Spleen (tissue), 11 donors: Measurements from ENCODE around the gene DTNA. TPM values are rescaled to one million over a fixed set of nuclear protein-coding genes. Genes with fewer than 3 reads are reported as not detected.

Experiments used
- DNase-seq: peaks from one replicate; pipeline ENCODE4 v3.0.0-alpha.2; 2020
- H3K27ac ChIP-seq, 8 donors: fragments of 200-600 bp; sonication (generic) in 7 of 8; 1 replicate in 4 of 8; 2 replicates in 4 of 8; pipeline versions ENCODE4 v1.5.0 to v1.8.0; 2016 to 2021; ENCODE audit warnings: inconsistent platforms in 4 of 8, mild to moderate bottlenecking in 4 of 8, moderate library complexity in 1 of 8
- H3K27me3 ChIP-seq, 7 donors: fragments of 200-600 bp; sonication (generic) in 6 of 7; replicated peaks in 1 of 7; 1 replicate in 4 of 7; 2 replicates in 3 of 7; pipeline versions ENCODE4 v1.5.0 to v1.8.0; 2016 to 2021; ENCODE audit warnings: inconsistent platforms in 3 of 7, mild to moderate bottlenecking in 1 of 7
- H3K36me3 ChIP-seq, 6 donors: fragments of 200-600 bp; sonication (generic) in 5 of 6; 1 replicate in 4 of 6; 2 replicates in 2 of 6; pipeline versions ENCODE4 v1.5.0 to v1.8.0; 2016 to 2021; ENCODE audit warnings: inconsistent platforms in 2 of 6
- H3K4me1 ChIP-seq, 6 donors: fragments of 200-600 bp; sonication (generic) in 5 of 6; 1 replicate in 3 of 6; 2 replicates in 3 of 6; pipeline versions ENCODE4 v1.5.0 to v1.8.0; 2016 to 2021; ENCODE audit warnings: inconsistent platforms in 3 of 6
- H3K4me3 ChIP-seq, 8 donors: fragments of 200-600 bp; sonication (generic) in 7 of 8; 1 replicate in 4 of 8; 2 replicates in 4 of 8; pipeline versions ENCODE4 v1.5.0 to v1.8.0; 2016 to 2021; ENCODE audit warnings: inconsistent platforms in 4 of 8, mild to moderate bottlenecking in 4 of 8, moderate library complexity in 2 of 8
- H3K9me3 ChIP-seq, 8 donors: fragments of 200-600 bp; sonication (generic) in 7 of 8; 1 replicate in 4 of 8; 2 replicates in 4 of 8; pipeline versions ENCODE4 v1.5.0 to v1.8.0; 2016 to 2021; ENCODE audit warnings: inconsistent platforms in 4 of 8
- POLR2A ChIP-seq, 3 donors: fragments of 450-650 bp; IDR thresholded peaks; one replicate each; pipeline ENCODE4 v1.5.1; 2017; ENCODE audit warnings: antibody characterized with exemption in 3 of 3, mild to moderate bottlenecking in 1 of 3
- POLR2AphosphoS5 ChIP-seq, 3 donors: sonication (generic); formaldehyde crosslinking; IDR thresholded peaks; one replicate each; pipeline ENCODE4 v1.5.1; 2017; ENCODE audit warnings: antibody characterized with exemption in 3 of 3
- WGBS, 5 donors: extraction: QIAGEN DNeasy Blood & Tissue Kit in 3 of 5; methylation state at CpG; one replicate each; pipeline versions ENCODE4 v1.1.5 to v1.1.7; 2013 to 2018; 5-methylcytosine and 5-hydroxymethylcytosine counted together
- intact Hi-C: fragments of 100-400 bp; cut with DNase I; formaldehyde crosslinking; loops from one replicate; pipeline ENCODE4 v1.15.0; 2023; ENCODE audit warnings: low total_unique reads
- polyA plus RNA-seq, 3 donors: library from polyadenylated mRNA; stranded (reverse); fragments of 200-250 nt; gene quantifications; one replicate each; pipeline ENCODE4 v1.2.1, GENCODE V29; 2013
- total RNA-seq, 7 donors: library from RNA; depleted of rRNA in 3 of 7; stranded (reverse); fragments of >200 nt in 3 of 7; fragmentation: NEBNext Ultra II Directional in 4 of 7; extraction: Animal tissue kit (Norgen Biotek cat#: 25700) in 4 of 7; gene quantifications; one replicate each; pipeline versions ENCODE4 v1.1.0 to v1.2.1, GENCODE V29; 2016 to 2021
- TF ChIP-seq, protein P1 (sequence below), 11 experiments: fragments of 200-600 bp in 7 of 11; fragments of 450-650 bp in 4 of 11; sonication (generic) in 4 of 11; IDR thresholded peaks in 8 of 11; conservative IDR thresholded peaks in 3 of 11; 1 replicate in 7 of 11; 2 replicates in 4 of 11; pipeline versions ENCODE4 v1.4.0 to v1.8.0; 2016 to 2021; ENCODE audit warnings: antibody characterized with exemption in 11 of 11, inconsistent platforms in 4 of 11, mild to moderate bottlenecking in 1 of 11
- donor health status: healthy with polysubstance abuse.
- donor health status: DM: no; HTN: no; CAD: no; lungs with moderate emphysema.
- donor health status: DM: no; HTN: no; CAD: no.
- donor health status: Bipolar disorder and iron deficiency.
- donor health status: healthy.
- donor health status: DM: no; HTN: no; CAD: no.
- donor health status: DM: yes; HTN: yes; CAD: no.

The DTNA gene
- total and polyA plus RNA-seq, 10 donors, result 3.0 to 29.2 (median 14.2) TPM

DNA sequence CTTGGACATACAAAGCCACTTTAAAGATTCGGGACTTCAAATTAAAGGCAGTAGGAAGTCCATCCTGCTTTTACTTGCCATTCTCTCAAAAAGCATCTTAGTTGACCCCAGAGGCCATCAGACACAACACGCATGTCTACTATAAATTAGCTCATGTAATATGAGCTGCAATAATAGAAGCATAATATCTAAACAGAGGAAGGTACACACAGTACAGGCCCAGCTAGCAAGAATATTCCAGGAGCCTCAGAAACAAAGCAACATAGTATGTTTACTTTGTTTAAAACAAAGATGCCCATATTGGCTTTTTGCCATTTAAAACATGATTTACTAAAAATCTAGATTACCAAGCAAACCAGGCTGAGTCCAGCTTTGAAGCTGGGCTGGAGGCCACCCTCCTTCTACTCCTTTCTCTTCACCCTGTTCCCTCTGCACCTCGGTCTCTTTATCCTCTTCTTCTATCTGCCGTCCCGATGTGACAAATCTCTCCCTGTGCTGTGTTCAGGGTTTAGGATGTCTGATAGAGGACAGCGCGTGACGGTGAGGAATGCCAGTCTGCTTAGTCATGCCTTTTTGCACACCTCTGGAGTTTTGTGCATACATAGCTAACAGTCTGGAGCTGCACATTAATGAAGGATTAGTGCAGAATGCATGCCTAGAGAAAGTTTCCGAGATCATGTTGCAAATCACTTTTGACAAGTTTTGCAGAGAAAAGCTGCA is 28.2 kb downstream of the DTNA start:
- no peaks in the 10 kb centered on the region for H3K9me3 ChIP-seq
- 82 to 91% (median 86%) methylated on average over 9 of the region's 9 CpGs for WGBS, 5 donors
- intact Hi-C loops, result no loop called here
- peaks cover 0 to 8% (median 0%) of the 10 kb centered on the region in 7 donors for H3K27me3 ChIP-seq
- TF ChIP-seq POLR2AphosphoS5 (IDR thresholded peaks at IDR 0.05) (no peak), POLR2A (IDR thresholded peaks at IDR 0.05) (no peak)
- TF ChIP-seq, protein P1, sequence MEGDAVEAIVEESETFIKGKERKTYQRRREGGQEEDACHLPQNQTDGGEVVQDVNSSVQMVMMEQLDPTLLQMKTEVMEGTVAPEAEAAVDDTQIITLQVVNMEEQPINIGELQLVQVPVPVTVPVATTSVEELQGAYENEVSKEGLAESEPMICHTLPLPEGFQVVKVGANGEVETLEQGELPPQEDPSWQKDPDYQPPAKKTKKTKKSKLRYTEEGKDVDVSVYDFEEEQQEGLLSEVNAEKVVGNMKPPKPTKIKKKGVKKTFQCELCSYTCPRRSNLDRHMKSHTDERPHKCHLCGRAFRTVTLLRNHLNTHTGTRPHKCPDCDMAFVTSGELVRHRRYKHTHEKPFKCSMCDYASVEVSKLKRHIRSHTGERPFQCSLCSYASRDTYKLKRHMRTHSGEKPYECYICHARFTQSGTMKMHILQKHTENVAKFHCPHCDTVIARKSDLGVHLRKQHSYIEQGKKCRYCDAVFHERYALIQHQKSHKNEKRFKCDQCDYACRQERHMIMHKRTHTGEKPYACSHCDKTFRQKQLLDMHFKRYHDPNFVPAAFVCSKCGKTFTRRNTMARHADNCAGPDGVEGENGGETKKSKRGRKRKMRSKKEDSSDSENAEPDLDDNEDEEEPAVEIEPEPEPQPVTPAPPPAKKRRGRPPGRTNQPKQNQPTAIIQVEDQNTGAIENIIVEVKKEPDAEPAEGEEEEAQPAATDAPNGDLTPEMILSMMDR (IDR thresholded peaks at IDR 0.05 in 8 of 11, conservative IDR thresholded peaks at IDR 0.05 in 3 of 11), result no peak
- no peaks in the 10 kb centered on the region for H3K36me3 ChIP-seq
- no peaks in the 10 kb centered on the region for H3K4me1 ChIP-seq
- no peak for DNase-seq
- H3K4me3 ChIP-seq, result no peak overlapping the region
- no peak overlapping the region for H3K27ac ChIP-seq

DNA sequence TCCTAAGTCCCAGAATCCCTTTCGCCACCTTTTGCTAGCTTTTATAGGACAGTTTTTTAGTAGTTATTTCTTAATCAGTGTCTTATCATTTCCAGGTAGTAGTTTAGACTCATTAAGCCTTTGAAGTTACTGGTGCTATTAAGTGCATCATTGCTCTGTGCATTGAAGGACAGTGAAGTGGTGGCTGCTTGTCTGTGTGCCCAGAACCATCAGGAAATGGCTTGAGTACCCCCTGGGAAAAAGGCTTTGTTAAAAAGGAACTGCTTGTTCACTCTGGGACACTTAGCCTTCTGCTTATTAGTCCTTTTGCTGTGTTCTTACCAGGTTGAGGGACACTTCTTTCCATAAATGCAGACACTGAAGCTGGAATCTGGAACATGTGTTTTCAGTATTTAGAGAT is 30.0 kb downstream of the DTNA start:
- H3K4me3 ChIP-seq, result no peak overlapping the region
- H3K36me3 ChIP-seq, result no peaks in the 10 kb centered on the region
- no peak overlapping the region for H3K27ac ChIP-seq
- no peaks in the 10 kb centered on the region for H3K9me3 ChIP-seq
- TF ChIP-seq POLR2A (IDR thresholded peaks at IDR 0.05), result no peak
- TF ChIP-seq, protein P1 (IDR thresholded peaks at IDR 0.05 in 8 of 11, conservative IDR thresholded peaks at IDR 0.05 in 3 of 11), result no peak
- TF ChIP-seq POLR2AphosphoS5 (IDR thresholded peaks at IDR 0.05), result no peak
- no peak for DNase-seq
- H3K4me1 ChIP-seq, result no peaks in the 10 kb centered on the region
- peaks cover 0 to 8% (median 0%) of the 10 kb centered on the region in 7 donors for H3K27me3 ChIP-seq
- intact Hi-C loops, result no loop called here
- 80 to 97% (median 85%) methylated on average over 1 of the region's 1 CpG for WGBS, 5 donors

DNA sequence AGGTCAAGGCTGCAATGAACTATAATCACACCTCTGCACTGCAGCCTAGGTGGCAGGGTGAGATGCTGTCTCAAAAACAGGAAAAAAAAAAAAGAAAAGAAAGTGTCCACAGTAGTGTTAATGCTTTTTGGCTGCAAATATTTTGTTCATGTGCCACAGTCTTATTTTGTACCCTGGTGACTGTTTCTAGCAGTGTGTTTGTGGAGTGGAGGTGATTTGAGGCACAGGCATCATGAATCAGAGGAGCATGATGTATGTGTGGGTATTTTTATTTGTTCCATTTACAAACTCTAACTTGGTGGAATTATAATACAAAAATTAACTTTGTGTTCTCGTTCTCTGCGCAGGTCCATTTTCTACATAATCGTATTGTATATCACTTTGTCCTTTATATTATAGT is 30.6 kb downstream of the DTNA start:
- no peak overlapping the region for H3K4me3 ChIP-seq
- no peak for DNase-seq
- no peaks in the 10 kb centered on the region for H3K4me1 ChIP-seq
- no peak overlapping the region for H3K27ac ChIP-seq
- WGBS, 5 donors, result 81 to 97% (median 95%) methylated on average over 3 of the region's 3 CpGs
- H3K27me3 ChIP-seq, result peaks cover 0 to 8% (median 0%) of the 10 kb centered on the region in 7 donors
- H3K36me3 ChIP-seq, result no peaks in the 10 kb centered on the region
- H3K9me3 ChIP-seq, result no peaks in the 10 kb centered on the region
- TF ChIP-seq, protein P1 (IDR thresholded peaks at IDR 0.05 in 8 of 11, conservative IDR thresholded peaks at IDR 0.05 in 3 of 11), result no peak
- TF ChIP-seq POLR2A (IDR thresholded peaks at IDR 0.05) (no peak), POLR2AphosphoS5 (IDR thresholded peaks at IDR 0.05) (no peak)
- intact Hi-C loops, result no loop called here

DNA sequence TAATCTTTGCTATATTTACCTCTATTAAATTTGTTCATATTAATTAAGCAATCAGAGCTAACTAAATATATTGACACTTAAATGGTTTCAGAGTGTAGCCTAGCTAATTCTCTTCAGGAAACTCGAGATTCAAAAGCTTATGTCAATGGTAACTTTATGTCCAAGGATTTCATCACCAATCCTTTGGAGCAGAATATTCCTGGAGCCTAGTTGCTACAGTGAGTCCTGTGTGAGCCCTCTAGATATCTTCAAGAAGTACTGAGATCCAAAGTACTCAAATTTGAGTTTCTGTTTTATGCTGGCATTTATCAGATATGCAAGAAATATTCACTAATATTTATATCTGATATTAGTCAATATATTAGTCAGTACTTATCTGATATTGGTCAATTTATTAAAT is 31.3 kb downstream of the DTNA start:
- WGBS, 5 donors, result 55 to 75% (median 66%) methylated on average over 1 of the region's 1 CpG
- Histone ChIP-seq H3K4me1 (no peaks in the 10 kb centered on the region), H3K36me3 (no peaks in the 10 kb centered on the region), H3K27ac (no peak overlapping the region), H3K9me3 (no peaks in the 10 kb centered on the region), H3K27me3 (peaks cover 0 to 8% (median 0%) of the 10 kb centered on the region in 7 donors), H3K4me3 (no peak overlapping the region)
- intact Hi-C loops, result no loop called here
- DNase-seq, result no peak
- no peak for TF ChIP-seq POLR2AphosphoS5 (IDR thresholded peaks at IDR 0.05)
- TF ChIP-seq, protein P1 (IDR thresholded peaks at IDR 0.05 in 8 of 11, conservative IDR thresholded peaks at IDR 0.05 in 3 of 11), result no peak
- no peak for TF ChIP-seq POLR2A (IDR thresholded peaks at IDR 0.05)
